ENCODE measurements around the gene MTUS2.

DNA sequence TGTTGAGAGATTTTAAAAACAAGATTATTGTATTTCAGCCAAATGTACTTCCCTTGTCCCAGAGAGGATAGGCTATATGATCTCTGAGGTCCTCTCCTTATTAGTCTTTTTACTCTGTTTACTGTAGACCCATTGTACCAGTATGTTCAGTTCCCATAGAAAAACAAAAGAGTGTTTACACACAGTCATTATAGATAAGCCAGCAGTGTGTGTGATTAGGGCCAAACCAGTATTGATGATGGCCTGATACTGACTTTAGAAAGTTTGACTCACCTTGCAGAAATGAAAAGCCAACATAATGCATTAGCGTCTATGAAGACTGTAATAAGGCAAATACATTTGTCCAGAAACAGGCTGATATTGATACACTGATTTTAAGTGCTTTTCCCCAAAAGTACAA lies 6.2 kb downstream of the MTUS2 start:
- TF ChIP-seq POLR2A (IDR thresholded peaks at IDR 0.05) (no peak), CTCF (IDR thresholded peaks at IDR 0.05) (no peak)
